Measurements from ENCODE around the gene CD59.

Gene CD59

GRCh38 chr11:33674035-33674814 is 62.0 kb downstream of the CD59 start:
- no peak for TF ChIP-seq CTCF (IDR thresholded peaks at IDR 0.05)
- no peaks in the 10 kb centered on the region for H3K79me2 ChIP-seq
- no peaks in the 10 kb centered on the region for H3K27me3 ChIP-seq (ENCODE audit: control insufficient read depth, insufficient read depth, low read length)
- no peaks in the 10 kb centered on the region for H3K9me3 ChIP-seq (ENCODE audit: control insufficient read depth, low read length)
- H3K36me3 ChIP-seq (ENCODE audit: control insufficient read depth, insufficient read depth, low read length): no peaks in the 10 kb centered on the region
- no peak overlapping the region for H2AFZ ChIP-seq
- no peak overlapping the region for H3K27ac ChIP-seq
- no peak overlapping the region for H3K4me3 ChIP-seq (ENCODE audit: low read depth, low read length)
- H3K9ac ChIP-seq: no peak overlapping the region
- no peak overlapping the region for H3K4me2 ChIP-seq (ENCODE audit: low read length)
- H3K4me1 ChIP-seq: no peaks in the 10 kb centered on the region

- no peak for TF ChIP-seq CTCF (IDR thresholded peaks at IDR 0.05)
- no peak overlapping the region for H2AFZ ChIP-seq
- no peaks in the 10 kb centered on the region for H3K36me3 ChIP-seq (ENCODE audit: control insufficient read depth, insufficient read depth, low read length)
- no peak overlapping the region for H3K4me2 ChIP-seq (ENCODE audit: low read length)
- no peak overlapping the region for H3K9ac ChIP-seq
- H3K9me3 ChIP-seq (ENCODE audit: control insufficient read depth, low read length): no peaks in the 10 kb centered on the region
- no peaks in the 10 kb centered on the region for H3K27me3 ChIP-seq (ENCODE audit: control insufficient read depth, insufficient read depth, low read length)
- H3K4me3 ChIP-seq (ENCODE audit: low read depth, low read length): no peak overlapping the region
- H3K27ac ChIP-seq: no peak overlapping the region
- peaks cover 7% of the 10 kb centered on the region for H3K4me1 ChIP-seq
- no peaks in the 10 kb centered on the region for H3K79me2 ChIP-seq
These were observed 64.0 kb downstream of the CD59 start for GRCh38 chr11:33672273-33672672.

- no peaks in the 10 kb centered on the region for H3K79me2 ChIP-seq
- H3K9ac ChIP-seq: no peak overlapping the region
These were observed 65.8 kb downstream of the CD59 start for GRCh38 chr11:33670250-33671011.

GRCh38 chr11:33669598-33670249 is 66.5 kb downstream of the CD59 start:
- no peaks in the 10 kb centered on the region for H3K9me3 ChIP-seq (ENCODE audit: control insufficient read depth, low read length)

More at GRCh38 chr11:33670250-33671011, 65.8 kb downstream of the CD59 start:
- H3K27ac ChIP-seq: no peak overlapping the region
- no peaks in the 10 kb centered on the region for H3K36me3 ChIP-seq (ENCODE audit: control insufficient read depth, insufficient read depth, low read length)
- H2AFZ ChIP-seq: no peak overlapping the region
- peaks cover 7% of the 10 kb centered on the region for H3K4me1 ChIP-seq
- H3K4me3 ChIP-seq (ENCODE audit: low read depth, low read length): no peak overlapping the region
- no peak overlapping the region for H3K4me2 ChIP-seq (ENCODE audit: low read length)
- H3K27me3 ChIP-seq (ENCODE audit: control insufficient read depth, insufficient read depth, low read length): no peaks in the 10 kb centered on the region
- H3K9me3 ChIP-seq (ENCODE audit: control insufficient read depth, low read length): no peaks in the 10 kb centered on the region
- no peak for TF ChIP-seq CTCF (IDR thresholded peaks at IDR 0.05)

More at GRCh38 chr11:33669598-33670249, 66.5 kb downstream of the CD59 start:
- TF ChIP-seq CTCF (IDR thresholded peaks at IDR 0.05): no peak
- H3K27me3 ChIP-seq (ENCODE audit: control insufficient read depth, insufficient read depth, low read length): no peaks in the 10 kb centered on the region
- H3K79me2 ChIP-seq: no peaks in the 10 kb centered on the region
- no peak overlapping the region for H2AFZ ChIP-seq
- H3K4me2 ChIP-seq (ENCODE audit: low read length): no peak overlapping the region
- H3K9ac ChIP-seq: no peak overlapping the region
- H3K27ac ChIP-seq: no peak overlapping the region
- peaks cover 7% of the 10 kb centered on the region for H3K4me1 ChIP-seq
- no peak overlapping the region for H3K4me3 ChIP-seq (ENCODE audit: low read depth, low read length)
- H3K36me3 ChIP-seq (ENCODE audit: control insufficient read depth, insufficient read depth, low read length): no peaks in the 10 kb centered on the region

Measured in parathyroid adenoma (tissue), 2 donors.